NCI-H82 (cell line): ENCODE data around the gene ZBED5.
"Not testable (repeated sequence)": the region's sequence is repeated elsewhere in the genome, so short reads cannot be mapped to it uniquely, and the experiment has no call there.

ENCODE experiments used
- DNase-seq: peaks from one replicate; lab custom pipeline; 2025; lab: John Stamatoyannopoulos, UW

Gene ZBED5

GRCh38 chr11:10857709-10858438 lies at the start of gene ZBED5:
Gene ZBED5, minus strand, starts transcription at chr11:10858053. Its CDS starts 3,108 bp downstream, at chr11:10854945.
- peak; percentile 97 for DNase-seq

- peak; percentile 50 for DNase-seq
Observed at GRCh38 chr11:10906521-10906920, 48.7 kb upstream of the ZBED5 start.

- no peak for DNase-seq
Observed at GRCh38 chr11:10902301-10903063, 44.6 kb upstream of the ZBED5 start.

GRCh38 chr11:10900681-10901415 lies 43.0 kb upstream of the ZBED5 start:
- peak; percentile 15 for DNase-seq

GRCh38 chr11:10899121-10899830 lies 41.4 kb upstream of the ZBED5 start:
- DNase-seq = no peak

GRCh38 chr11:10898763-10899025 lies 40.8 kb upstream of the ZBED5 start:
- DNase-seq = no peak

- no peak for DNase-seq
Observed at GRCh38 chr11:10898003-10898762, 40.3 kb upstream of the ZBED5 start.

- DNase-seq = no peak
Observed at GRCh38 chr11:10897150-10897549, 39.3 kb upstream of the ZBED5 start.

- DNase-seq = no peak
Observed at GRCh38 chr11:10896493-10896892, 38.6 kb upstream of the ZBED5 start.

GRCh38 chr11:10895285-10895684 lies 37.4 kb upstream of the ZBED5 start:
- no peak for DNase-seq

GRCh38 chr11:10894666-10895065 lies 36.8 kb upstream of the ZBED5 start:
- no peak for DNase-seq

- no peak for DNase-seq
Observed at GRCh38 chr11:10893714-10894151, 35.9 kb upstream of the ZBED5 start.

GRCh38 chr11:10892250-10892649 lies 34.4 kb upstream of the ZBED5 start:
- peak; percentile 0 for DNase-seq

- DNase-seq = no peak
Observed at GRCh38 chr11:10891151-10891720, 33.4 kb upstream of the ZBED5 start.

- not testable (repeated sequence) for DNase-seq
Observed at GRCh38 chr11:10890083-10890482, 32.2 kb upstream of the ZBED5 start.

GRCh38 chr11:10887307-10887706 lies 29.5 kb upstream of the ZBED5 start:
- no peak for DNase-seq

- no peak for DNase-seq
Observed at GRCh38 chr11:10886652-10887250, 28.9 kb upstream of the ZBED5 start.

GRCh38 chr11:10885703-10886363 lies 28.0 kb upstream of the ZBED5 start:
- no peak for DNase-seq

GRCh38 chr11:10884292-10884691 lies 26.4 kb upstream of the ZBED5 start:
- not testable (repeated sequence) for DNase-seq

- no peak for DNase-seq
Observed at GRCh38 chr11:10881892-10882291, 24.0 kb upstream of the ZBED5 start.
